MM.1S (cell line): ENCODE results near the gene PHAF1.

Source experiments
- EZH2 ChIP-seq: fragments of 300-600 bp; sonication (generic); optimal IDR thresholded peaks from 2 replicates; pipeline ENCODE3; 2017; ENCODE audit warnings: low read depth, mild to moderate bottlenecking, antibody characterized with exemption, low read length, mixed read lengths
- EZH2phosphoT487 ChIP-seq: fragments of 300-600 bp; sonication (generic); IDR thresholded peaks from 2 replicates; pipeline ENCODE4 v1.6.1; 2018; ENCODE audit warnings: antibody characterized with exemption, low read length
- TF ChIP-seq, protein P1 (sequence below): fragments of 300-600 bp; sonication (generic); IDR thresholded peaks from 2 replicates; pipeline ENCODE4 v1.5.1; 2016; ENCODE audit warnings: antibody characterized with exemption, low read length, mixed read lengths

DNA sequence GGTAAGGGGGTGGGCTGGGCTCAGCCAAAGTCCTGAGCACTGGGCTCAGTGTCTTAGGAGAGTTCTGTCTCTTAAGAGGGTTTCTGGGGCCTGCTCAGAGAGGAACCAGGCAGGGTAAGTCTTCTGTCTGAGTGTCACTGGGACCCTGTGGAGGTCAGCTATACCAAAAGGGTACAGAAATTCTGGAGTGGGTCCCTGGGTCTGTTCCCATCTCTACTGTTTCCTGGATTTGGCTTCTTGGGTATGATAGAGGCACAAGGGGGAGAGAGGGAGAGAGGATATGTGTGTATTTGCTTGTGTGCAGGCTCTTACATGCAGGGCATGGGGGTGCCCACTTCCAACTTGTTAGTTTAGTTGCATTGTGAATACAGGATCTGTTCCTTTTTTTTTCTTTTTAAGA, 83.8 kb downstream of the PHAF1 start:
- TF ChIP-seq, protein P1, sequence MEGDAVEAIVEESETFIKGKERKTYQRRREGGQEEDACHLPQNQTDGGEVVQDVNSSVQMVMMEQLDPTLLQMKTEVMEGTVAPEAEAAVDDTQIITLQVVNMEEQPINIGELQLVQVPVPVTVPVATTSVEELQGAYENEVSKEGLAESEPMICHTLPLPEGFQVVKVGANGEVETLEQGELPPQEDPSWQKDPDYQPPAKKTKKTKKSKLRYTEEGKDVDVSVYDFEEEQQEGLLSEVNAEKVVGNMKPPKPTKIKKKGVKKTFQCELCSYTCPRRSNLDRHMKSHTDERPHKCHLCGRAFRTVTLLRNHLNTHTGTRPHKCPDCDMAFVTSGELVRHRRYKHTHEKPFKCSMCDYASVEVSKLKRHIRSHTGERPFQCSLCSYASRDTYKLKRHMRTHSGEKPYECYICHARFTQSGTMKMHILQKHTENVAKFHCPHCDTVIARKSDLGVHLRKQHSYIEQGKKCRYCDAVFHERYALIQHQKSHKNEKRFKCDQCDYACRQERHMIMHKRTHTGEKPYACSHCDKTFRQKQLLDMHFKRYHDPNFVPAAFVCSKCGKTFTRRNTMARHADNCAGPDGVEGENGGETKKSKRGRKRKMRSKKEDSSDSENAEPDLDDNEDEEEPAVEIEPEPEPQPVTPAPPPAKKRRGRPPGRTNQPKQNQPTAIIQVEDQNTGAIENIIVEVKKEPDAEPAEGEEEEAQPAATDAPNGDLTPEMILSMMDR, result no peak
- TF ChIP-seq EZH2phosphoT487, result no peak
- no peak for TF ChIP-seq EZH2
